GM12878 (cell line): Measurements from ENCODE around the gene SGSM2. TPM values are rescaled to one million over a fixed set of nuclear protein-coding genes. Genes with fewer than 3 reads are reported as not detected.

Experiments used
- ATAC-seq: fragments of 200-7000 bp; cut with Tn5 transposase; 3 replicates; pipeline ENCODE4 v1.9.1; 2020; ENCODE audit warnings: mild to moderate bottlenecking, moderate library complexity
- BruUV-seq: library from RNA; stranded (reverse); fragments of 400-500 nt; replicated peaks from 2 replicates; lab custom pipeline; 2021; lab: Mats Ljungman, UMichigan
- CTCF ChIA-PET: fragments of 300-600 bp; sonication (Branson Sonifier 250); formaldehyde crosslinking; extraction: SDS; loops from one replicate; lab custom pipeline; 2021; ENCODE audit warnings: inconsistent platforms; lab: Yijun Ruan, JAX
- POLR2A ChIA-PET: fragments of 350-600 bp; formaldehyde crosslinking; extraction: SDS; loops from one replicate; lab custom pipeline; 2021; ENCODE audit warnings: inconsistent platforms; lab: Charles Lee
- RAD21 ChIA-PET: fragments of 300-600 bp; sonication (Branson Sonifier 250); formaldehyde crosslinking; loops from one replicate; lab custom pipeline; 2023; ENCODE audit warnings: antibody characterized with exemption; ENCODE audit not compliant: unreplicated experiment; lab: Charles Lee
- SMC1A ChIA-PET: fragments of 300-600 bp; sonication (Branson Sonifier 250); formaldehyde crosslinking; loops from one replicate; lab custom pipeline; 2023; ENCODE audit not compliant: unreplicated experiment, uncharacterized antibody; lab: Charles Lee
- DNase-seq: peaks from one replicate; pipeline ENCODE4 v3.0.0-alpha.2; 2011; ENCODE audit warnings: low read depth, low spot score
- FAIRE-seq: peaks from 3 replicates; lab custom pipeline; 2011; peaks lifted over from hg19 to GRCh38; lab: Jason Lieb, UNC
- H2AFZ ChIP-seq: 2 replicates; pipeline ENCODE4 v1.6.0; 2011; ENCODE audit warnings: low read depth, low read length, control low read depth; ENCODE audit not compliant: control insufficient read depth
- H3K27ac ChIP-seq: 2 replicates; pipeline ENCODE4 v1.5.1; 2011; ENCODE audit warnings: control low read depth; ENCODE audit not compliant: control insufficient read depth, insufficient read depth
- H3K27me3 ChIP-seq, 2 experiments: replicated peaks in 1 of 2; 2 replicates each; pipeline versions ENCODE4 v1.6.0 to v1.6.1; 2011; ENCODE audit warnings: low read length in 1 of 2; ENCODE audit not compliant: control insufficient read depth in 2 of 2, insufficient read depth in 2 of 2
- H3K36me3 ChIP-seq, 2 experiments: 2 replicates each; pipeline ENCODE4 v1.5.1; 2011; ENCODE audit warnings: low read length in 1 of 2; ENCODE audit not compliant: control insufficient read depth in 2 of 2, insufficient read depth in 2 of 2
- H3K4me1 ChIP-seq: 2 replicates; pipeline ENCODE4 v1.6.1; 2011; ENCODE audit warnings: mild to moderate bottlenecking, low read length, moderate library complexity, mixed read lengths; ENCODE audit not compliant: control insufficient read depth, insufficient read depth
- H3K4me2 ChIP-seq: 2 replicates; pipeline ENCODE4 v1.6.0; 2011; ENCODE audit warnings: control low read depth; ENCODE audit not compliant: control insufficient read depth, insufficient read depth
- H3K4me3 ChIP-seq: fragments of 200-600 bp; sonication (generic); 2 replicates; pipeline ENCODE4 v1.5.1; 2016
- H3K79me2 ChIP-seq: 2 replicates; pipeline ENCODE4 v1.6.0; 2011; ENCODE audit warnings: low read length; ENCODE audit not compliant: control insufficient read depth, insufficient read depth
- H3K9ac ChIP-seq: 2 replicates; pipeline ENCODE4 v1.8.0; 2011; ENCODE audit warnings: low read length, control low read depth, mixed read lengths; ENCODE audit not compliant: control insufficient read depth, insufficient read depth
- H3K9me3 ChIP-seq: replicated peaks from 3 replicates; pipeline ENCODE4 v1.5.1; 2011; ENCODE audit warnings: mild to moderate bottlenecking, low read length; ENCODE audit not compliant: control insufficient read depth, insufficient read depth
- H4K20me1 ChIP-seq: 2 replicates; pipeline ENCODE4 v1.6.0; 2011; ENCODE audit not compliant: control insufficient read depth, insufficient read depth
- BACH1 ChIP-seq: fragments of 450-650 bp; IDR thresholded peaks from 2 replicates; pipeline ENCODE4 v1.6.1; 2017; ENCODE audit warnings: mild to moderate bottlenecking, borderline replicate concordance
- CHD4 ChIP-seq: fragments of 200-600 bp; sonication (generic); IDR thresholded peaks from 2 replicates; pipeline ENCODE4 v1.6.1; 2016; ENCODE audit warnings: mild to moderate bottlenecking
- CREB1 ChIP-seq: IDR thresholded peaks from 2 replicates; pipeline ENCODE4 v1.6.1; 2012; ENCODE audit warnings: low read depth, mild to moderate bottlenecking, inconsistent platforms
- CTCF ChIP-seq, 3 experiments: IDR thresholded peaks in 2 of 3; conservative IDR thresholded peaks in 1 of 3; 2 replicates each; pipeline ENCODE4 v1.5.1; 2011; ENCODE audit warnings: low read depth in 3 of 3, low read length in 3 of 3, mild to moderate bottlenecking in 3 of 3, control low read depth in 2 of 3, moderate library complexity in 2 of 3, inconsistent platforms in 1 of 3, mixed read lengths in 1 of 3; ENCODE audit not compliant: control insufficient read depth in 2 of 3, insufficient read depth in 1 of 3; ENCODE audit errors: extremely low read depth in 1 of 3
- ESRRA ChIP-seq: IDR thresholded peaks from 2 replicates; pipeline ENCODE4 v1.6.1; 2012; ENCODE audit warnings: mild to moderate bottlenecking, low read length, improper control_type of control experiment
- FOXM1 ChIP-seq: IDR thresholded peaks from 2 replicates; pipeline ENCODE4 v1.6.1; 2012; ENCODE audit warnings: low read depth, mild to moderate bottlenecking, inconsistent platforms, low read length, moderate library complexity
- KDM1A ChIP-seq: fragments of 200-600 bp; sonication (generic); IDR thresholded peaks from 2 replicates; pipeline ENCODE4 v1.6.1; 2016; ENCODE audit warnings: borderline replicate concordance
- MEF2A ChIP-seq: IDR thresholded peaks from 2 replicates; pipeline ENCODE4 v1.6.1; 2011; ENCODE audit warnings: low read depth, mild to moderate bottlenecking, low read length, moderate library complexity; ENCODE audit not compliant: insufficient read depth
- NBN ChIP-seq: fragments of 450-650 bp; IDR thresholded peaks from 2 replicates; pipeline ENCODE4 v1.6.1; 2016
- PML ChIP-seq: IDR thresholded peaks from 2 replicates; pipeline ENCODE4 v1.6.1; 2012; ENCODE audit warnings: low read length, inconsistent platforms
- RBBP5 ChIP-seq: fragments of 200-600 bp; sonication (generic); conservative IDR thresholded peaks from 2 replicates; pipeline ENCODE4 v1.6.1; 2016
- SP1 ChIP-seq: IDR thresholded peaks from one replicate; pipeline ENCODE4 v1.6.1; 2011; ENCODE audit warnings: low read depth, low read length
- SUZ12 ChIP-seq: fragments of 200-600 bp; sonication (generic); IDR thresholded peaks from one replicate; pipeline ENCODE4 v1.6.1; 2018; ENCODE audit warnings: antibody characterized with exemption, mild to moderate bottlenecking; ENCODE audit not compliant: unreplicated experiment
- TAF1 ChIP-seq: IDR thresholded peaks from 2 replicates; pipeline ENCODE4 v1.6.1; 2011; ENCODE audit warnings: mild to moderate bottlenecking, low read depth, low read length, borderline replicate concordance
- TCF12 ChIP-seq: IDR thresholded peaks from 2 replicates; pipeline ENCODE4 v1.6.1; 2011; ENCODE audit warnings: low read depth, mild to moderate bottlenecking, low read length
- ZBED1 ChIP-seq: IDR thresholded peaks from 2 replicates; pipeline ENCODE4 v1.6.1; 2016; ENCODE audit warnings: borderline replicate concordance
- WGBS: methylation state at CpG from one replicate; pipeline ENCODE4 v1.1.6; 2016; ENCODE audit warnings: low lambda C conversion rate; ENCODE audit not compliant: insufficient replicate concordance, insufficient coverage; ENCODE audit errors: missing lambda C conversion rate; 5-methylcytosine and 5-hydroxymethylcytosine counted together
- in situ Hi-C: fragments of 300-500 bp; cut with MboI; formaldehyde crosslinking; loops from 9 replicates; pipeline ENCODE4 v1.14.3; 2018; ENCODE audit warnings: mixed read lengths
- intact Hi-C: fragments of 100-400 bp; cut with micrococcal nuclease; formaldehyde crosslinking; loops from one replicate; pipeline ENCODE4 v1.14.2; 2022; ENCODE audit not compliant: unreplicated experiment
- polyA plus RNA-seq, 11 experiments: library from polyadenylated mRNA; depleted of rRNA in 4 of 11; unstranded in 6 of 11; stranded (reverse) in 5 of 11; fragments of >200 nt; fragmentation: Nextera tagmentation in 4 of 11; fragmentation: Illumina TruSeq in 1 of 11; extraction: Ambion mirVana in 4 of 11; extraction: Trizol in 1 of 11; gene quantifications; 1 replicate in 1 of 11; 2 replicates in 10 of 11; pipeline versions ENCODE4 v1.2.1 to v1.2.3, GENCODE V29; 2011 to 2016; ENCODE audit warnings: inconsistent platforms in 2 of 11, missing spikeins in 2 of 11, low read depth in 1 of 11
- total RNA-seq, 4 experiments: library from RNA; depleted of rRNA in 3 of 4; stranded (reverse); fragments of >200 nt in 3 of 4; fragmentation: Illumina TruSeq in 1 of 4; extraction: Trizol in 1 of 4; gene quantifications; 2 replicates each; pipeline versions ENCODE4 v1.2.1 to v1.2.3, GENCODE V29; 2013 to 2021

The SGSM2 gene
- total and polyA plus RNA-seq, 10 of the 15 experiments (the other 5 are each of a cell fraction or from before 2014, with no cell fraction given) = 0.50 to 50.9 (median 18.5) TPM

DNA sequence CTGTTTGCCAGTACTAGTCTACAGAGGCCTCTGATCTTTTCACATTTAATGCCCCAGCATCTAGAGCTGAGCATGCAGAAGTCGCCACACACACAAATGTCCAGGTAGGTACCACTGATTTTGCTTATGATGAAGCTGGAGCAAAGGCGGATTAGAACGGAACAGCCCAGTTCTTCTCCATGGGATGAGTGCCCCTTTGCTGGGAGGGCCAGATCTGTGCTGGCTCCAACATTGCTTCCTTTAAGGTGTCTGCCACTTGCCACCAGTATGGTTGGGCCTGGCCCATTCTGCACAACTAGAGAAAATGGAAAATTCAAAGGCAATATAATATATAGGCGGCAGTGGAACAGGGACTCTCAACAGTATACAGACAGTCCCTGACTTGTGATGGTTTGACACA is 65.7 kb downstream of the SGSM2 start (continued):
- TF ChIP-seq MEF2A (no peak), ZBED1 (no peak), CHD4 (no peak), NBN (no peak), BACH1 (no peak), SUZ12 (no peak)
- TF ChIP-seq, all 136 proteins: peak for 0

GRCh38 chr17:2405247-2405926 is 68.1 kb downstream of the SGSM2 start:
- DNase-seq = no peak
- H3K79me2 ChIP-seq = no peaks in the 10 kb centered on the region
- ChIA-PET SMC1A (interaction anchor here (2.0 to 4.8 kb wide), 2 partner anchors 11 to 23 kb away, joined by 8 to 35 read pairs; no protein-coding TSS in a partner anchor), RAD21 (interaction anchor here (6.7 kb wide), 1 partner anchor 23 kb away, joined by 54 read pairs; no protein-coding TSS in a partner anchor), POLR2A (interaction anchor here (1.1 kb wide), 1 partner anchor 11 kb away, joined by 3 read pairs; no protein-coding TSS in a partner anchor), CTCF (interaction anchor here (4.8 to 9.8 kb wide), 2 partner anchors 11 to 23 kb away, joined by 38 to 105 read pairs; no protein-coding TSS in a partner anchor)
- TF ChIP-seq FOXM1 (no peak), RBBP5 (no peak), TAF1 (no peak), ZBED1 (no peak), PML (no peak), SP1 (no peak), TCF12 (no peak), CTCF (IDR thresholded peaks at IDR 0.05 in 2 of 3, conservative IDR thresholded peaks at IDR 0.05 in 1 of 3; ENCODE audit: control insufficient read depth in 2 of 3, extremely low read depth in 1 of 3, insufficient read depth in 1 of 3, low read depth in 3 of 3, low read length in 3 of 3) (no peak), CHD4 (no peak), KDM1A (no peak), CREB1 (no peak), ESRRA (no peak)
- FAIRE-seq = no peak
- H3K9ac ChIP-seq = no peak overlapping the region
- no peak overlapping the region; the same call in 1 of the 2 replicates for H3K4me2 ChIP-seq
- peaks cover 4% of the 10 kb centered on the region for H3K4me1 ChIP-seq
- in situ Hi-C loops = loop anchor here (25.0 kb wide), 1 partner anchor 607 kb away; no protein-coding TSS in a partner anchor
- no peak overlapping the region for H3K27ac ChIP-seq
- H3K9me3 ChIP-seq = no peaks in the 10 kb centered on the region
- 94% methylated on average over 14 of the region's 14 CpGs for WGBS
- intact Hi-C loops = loop anchor here (10.0 kb wide), 1 partner anchor 189 kb away; the partner anchor contains the start of gene PAFAH1B1
- H4K20me1 ChIP-seq = no peaks in the 10 kb centered on the region
- no peak overlapping the region for H3K4me3 ChIP-seq
- no peaks in the 10 kb centered on the region for H3K27me3 ChIP-seq
- H2AFZ ChIP-seq = no peak overlapping the region
- no peaks in the 10 kb centered on the region for H3K36me3 ChIP-seq
- no peak for ATAC-seq
- BruUV-seq = no TSS peak
